RWPE1 (cell line): ENCODE measurements around the gene HABP4.

Source experiments
- CTCF ChIA-PET: fragments of 350-600 bp; sonication (Branson Sonifier 250); formaldehyde crosslinking; extraction: SDS; loops from one replicate; lab custom pipeline; 2021; lab: Yijun Ruan, JAX
- POLR2A ChIA-PET: fragments of 400-600 bp; formaldehyde crosslinking; extraction: SDS; loops from one replicate; lab custom pipeline; 2020; ENCODE audit warnings: antibody characterized with exemption; ENCODE audit not compliant: low non-redundant PET; lab: Yijun Ruan, JAX
- DNase-seq: peaks from one replicate; pipeline ENCODE4 v3.0.0; 2012; ENCODE audit warnings: low spot score
- H3K27ac ChIP-seq: fragments of 450-650 bp; 2 replicates; pipeline ENCODE4 v1.5.1; 2017
- TF ChIP-seq, protein P1 (sequence below): fragments of 450-650 bp; conservative IDR thresholded peaks from 2 replicates; pipeline ENCODE4 v1.5.1; 2017; ENCODE audit warnings: low read depth, mild to moderate bottlenecking

HABP4 gene

GRCh38 chr9:96435345-96435744 lies 14.6 kb upstream of the HABP4 start:
- TF ChIP-seq, protein P1, sequence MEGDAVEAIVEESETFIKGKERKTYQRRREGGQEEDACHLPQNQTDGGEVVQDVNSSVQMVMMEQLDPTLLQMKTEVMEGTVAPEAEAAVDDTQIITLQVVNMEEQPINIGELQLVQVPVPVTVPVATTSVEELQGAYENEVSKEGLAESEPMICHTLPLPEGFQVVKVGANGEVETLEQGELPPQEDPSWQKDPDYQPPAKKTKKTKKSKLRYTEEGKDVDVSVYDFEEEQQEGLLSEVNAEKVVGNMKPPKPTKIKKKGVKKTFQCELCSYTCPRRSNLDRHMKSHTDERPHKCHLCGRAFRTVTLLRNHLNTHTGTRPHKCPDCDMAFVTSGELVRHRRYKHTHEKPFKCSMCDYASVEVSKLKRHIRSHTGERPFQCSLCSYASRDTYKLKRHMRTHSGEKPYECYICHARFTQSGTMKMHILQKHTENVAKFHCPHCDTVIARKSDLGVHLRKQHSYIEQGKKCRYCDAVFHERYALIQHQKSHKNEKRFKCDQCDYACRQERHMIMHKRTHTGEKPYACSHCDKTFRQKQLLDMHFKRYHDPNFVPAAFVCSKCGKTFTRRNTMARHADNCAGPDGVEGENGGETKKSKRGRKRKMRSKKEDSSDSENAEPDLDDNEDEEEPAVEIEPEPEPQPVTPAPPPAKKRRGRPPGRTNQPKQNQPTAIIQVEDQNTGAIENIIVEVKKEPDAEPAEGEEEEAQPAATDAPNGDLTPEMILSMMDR: no peak
- no peak overlapping the region for H3K27ac ChIP-seq
- ChIA-PET POLR2A (no interaction called here), CTCF (interaction anchor here (0.6 kb wide), 2 partner anchors 8 to 441 kb away, joined by 3 read pairs; no protein-coding TSS in a partner anchor)
- DNase-seq: no peak

DNA sequence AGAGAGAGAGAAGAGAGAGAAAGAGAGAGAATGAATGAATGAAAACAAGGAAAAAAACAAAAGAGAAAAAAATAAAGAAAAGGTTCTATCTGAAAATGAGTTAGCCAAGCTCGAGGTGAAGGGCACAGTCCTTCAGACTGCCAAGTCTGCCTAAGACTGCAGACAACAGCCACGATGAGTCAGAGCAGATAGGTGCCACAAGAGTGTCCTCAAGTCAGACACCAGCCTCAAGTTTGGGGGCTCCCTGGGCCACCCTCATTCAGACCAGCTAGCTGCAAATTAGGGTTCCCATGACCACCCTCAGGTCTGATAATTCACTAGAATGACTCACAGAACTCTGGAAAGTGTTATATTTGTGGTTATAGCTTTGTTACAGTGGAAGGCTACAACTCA lies 13.9 kb upstream of the HABP4 start:
- TF ChIP-seq, protein P1: no peak
- no peak for DNase-seq
- CTCF ChIA-PET: interaction anchor here (0.6 kb wide), 1 partner anchor 442 kb away, joined by 3 read pairs; no protein-coding TSS in a partner anchor
- H3K27ac ChIP-seq: no peak overlapping the region
- POLR2A ChIA-PET: no interaction called here

DNA sequence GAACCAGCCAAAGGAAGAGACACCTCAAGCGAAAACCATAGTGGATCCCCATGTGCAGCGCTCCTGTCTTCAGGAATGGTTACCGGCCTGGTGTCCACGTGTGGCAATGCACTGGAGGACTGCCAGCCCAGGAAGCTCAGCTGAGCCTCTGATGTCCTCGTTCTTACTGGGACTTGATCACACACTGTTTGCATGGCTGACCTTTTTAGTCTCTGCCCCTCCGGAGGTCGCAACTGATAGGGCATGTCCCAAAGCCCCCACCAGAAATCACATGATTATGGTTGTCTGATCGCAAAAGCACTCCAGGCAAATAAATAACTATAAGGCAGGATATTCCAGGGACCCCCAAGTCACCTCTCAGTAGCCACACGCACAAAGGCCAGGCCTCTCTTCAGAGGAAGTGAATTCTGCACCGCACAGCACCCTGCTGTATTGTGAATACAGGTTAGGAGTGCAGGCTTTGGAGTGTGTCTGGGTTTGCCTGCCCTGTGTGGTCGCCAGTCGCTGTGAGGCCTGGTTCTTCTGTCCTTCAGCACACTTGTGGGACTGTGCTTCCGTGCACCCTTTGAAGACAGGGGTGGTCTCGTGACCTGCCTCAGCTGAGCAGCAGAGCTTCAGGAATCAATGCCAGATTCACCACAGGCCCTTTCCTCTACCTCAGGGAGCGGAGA lies 13.4 kb upstream of the HABP4 start:
- H3K27ac ChIP-seq: no peak overlapping the region
- POLR2A ChIA-PET: no interaction called here
- CTCF ChIA-PET: interaction anchor here (0.6 kb wide), 1 partner anchor 351 kb away, joined by 4 read pairs; no protein-coding TSS in a partner anchor
- TF ChIP-seq, protein P1: no peak
- DNase-seq: no peak

GRCh38 chr9:96437454-96437853 lies 12.5 kb upstream of the HABP4 start:
- CTCF ChIA-PET: no interaction called here

GRCh38 chr9:96440671-96441199 lies 9.2 kb upstream of the HABP4 start:
- POLR2A ChIA-PET: no interaction called here
- CTCF ChIA-PET: interaction anchor here (0.5 to 1.6 kb wide), 3 partner anchors 8 to 195 kb away, joined by 3 to 4 read pairs (median 3); no protein-coding TSS in a partner anchor
- TF ChIP-seq, protein P1: no peak
- no peak overlapping the region for H3K27ac ChIP-seq
- no peak for DNase-seq

More at GRCh38 chr9:96437454-96437853, 12.5 kb upstream of the HABP4 start:
- POLR2A ChIA-PET: no interaction called here
- no peak for DNase-seq
- no peak overlapping the region for H3K27ac ChIP-seq
- TF ChIP-seq, protein P1: no peak

DNA sequence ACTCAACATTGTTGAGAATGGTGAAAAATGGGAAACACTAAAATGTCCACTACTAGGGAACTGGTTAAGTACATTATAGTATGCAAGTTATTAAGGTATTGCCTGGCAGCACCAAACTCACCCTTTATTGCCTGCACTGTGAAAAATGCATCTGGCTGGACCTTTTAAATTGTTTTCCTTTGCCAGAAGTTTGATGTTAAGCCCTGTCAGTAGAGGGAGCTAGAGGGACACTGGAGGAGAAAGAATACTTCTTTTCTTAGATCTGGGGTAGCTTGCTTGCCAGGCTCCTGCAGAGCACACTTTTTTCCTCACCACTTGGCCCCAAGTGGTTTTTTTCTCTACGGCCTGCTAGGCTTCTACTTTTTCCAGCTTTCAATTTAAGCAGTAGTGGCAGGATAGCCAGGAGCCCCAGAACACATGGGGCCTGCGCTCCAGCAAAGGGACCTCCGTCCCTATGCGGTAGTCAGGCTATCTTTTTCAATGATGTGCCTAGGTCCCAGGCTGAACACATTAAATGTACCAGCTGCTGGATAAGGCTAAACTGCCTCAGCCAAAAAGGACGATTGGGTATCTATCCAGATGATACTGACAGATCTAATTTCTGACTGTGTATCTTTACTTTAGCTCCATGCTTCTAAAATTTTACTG lies 8.0 kb upstream of the HABP4 start:
- POLR2A ChIA-PET: no interaction called here

More for the DNA sequence above, 8.0 kb upstream of the HABP4 start:
- TF ChIP-seq, protein P1: peak; percentile 30; the same call in 1 of the 2 replicates
- CTCF ChIA-PET: interaction anchor here (0.5 to 1.1 kb wide), 13 partner anchors 15 to 1285 kb away, joined by 3 to 6 read pairs (median 4); no protein-coding TSS in a partner anchor
- no peak overlapping the region for H3K27ac ChIP-seq
- no peak for DNase-seq
